Brain microvascular endothelial cell (primary cell): ENCODE data around the gene LRRTM4.

Source experiments
- DNase-seq: peaks from one replicate; pipeline ENCODE4 v3.0.0-alpha.2; 2020
- H3K27ac ChIP-seq: fragments of 250-450 bp; sonication (Bioruptor Pico); 2 replicates; pipeline ENCODE4 v1.5.1; 2020; ENCODE audit warnings: mild to moderate bottlenecking, moderate library complexity
- H3K27me3 ChIP-seq: fragments of 250-450 bp; sonication (Bioruptor Pico); replicated peaks from 2 replicates; pipeline ENCODE4 v1.5.1; 2020; ENCODE audit warnings: mild to moderate bottlenecking
- H3K36me3 ChIP-seq: fragments of 250-450 bp; sonication (Bioruptor Pico); replicated peaks from 2 replicates; pipeline ENCODE4 v1.5.1; 2020; ENCODE audit warnings: mild to moderate bottlenecking
- H3K4me3 ChIP-seq: 2 replicates; pipeline ENCODE4 v1.5.1; 2011; ENCODE audit warnings: low read depth, mild to moderate bottlenecking, control low read depth, low read length, moderate library complexity
- CTCF ChIP-seq: IDR thresholded peaks from 2 replicates; pipeline ENCODE4 v1.5.1; 2011; ENCODE audit warnings: low read depth, mild to moderate bottlenecking, moderate library complexity, low read length, control low read depth, inconsistent platforms; ENCODE audit errors: missing control alignments
- in situ Hi-C: cut with HindIII; loops from 2 replicates; pipeline ENCODE4 v1.10.0; 2017; ENCODE audit warnings: low sequenced_read_pairs, low pct_ligation_motif_present

Gene LRRTM4

GRCh38 chr2:77488141-77488540 lies 34.0 kb downstream of the LRRTM4 start:
- no peak for DNase-seq
- no peak overlapping the region for H3K4me3 ChIP-seq
- H3K27ac ChIP-seq: no peak overlapping the region
- no peaks in the 10 kb centered on the region for H3K27me3 ChIP-seq
- H3K36me3 ChIP-seq: no peaks in the 10 kb centered on the region
- no peak for TF ChIP-seq CTCF
- in situ Hi-C loops: no loop called here

GRCh38 chr2:77487074-77487803 lies 34.9 kb downstream of the LRRTM4 start:
- Histone ChIP-seq H3K27me3 (no peaks in the 10 kb centered on the region), H3K27ac (no peak overlapping the region), H3K4me3 (no peak overlapping the region), H3K36me3 (no peaks in the 10 kb centered on the region)
- in situ Hi-C loops: no loop called here
- DNase-seq: no peak
- TF ChIP-seq CTCF: no peak

GRCh38 chr2:77484026-77484425 lies 38.1 kb downstream of the LRRTM4 start:
- DNase-seq: no peak
- Histone ChIP-seq H3K4me3 (no peak overlapping the region), H3K27me3 (no peaks in the 10 kb centered on the region), H3K36me3 (no peaks in the 10 kb centered on the region), H3K27ac (no peak overlapping the region)
- in situ Hi-C loops: no loop called here
- TF ChIP-seq CTCF: no peak

GRCh38 chr2:77479895-77480294 lies 42.3 kb downstream of the LRRTM4 start:
- Histone ChIP-seq H3K27ac (no peak overlapping the region), H3K36me3 (no peaks in the 10 kb centered on the region), H3K27me3 (no peaks in the 10 kb centered on the region), H3K4me3 (no peak overlapping the region)
- no peak for DNase-seq
- in situ Hi-C loops: no loop called here
- TF ChIP-seq CTCF: no peak

GRCh38 chr2:77479395-77479794 lies 42.8 kb downstream of the LRRTM4 start:
- H3K4me3 ChIP-seq: no peak overlapping the region
- DNase-seq: no peak
- in situ Hi-C loops: no loop called here
- no peak for TF ChIP-seq CTCF
- no peaks in the 10 kb centered on the region for H3K36me3 ChIP-seq
- H3K27me3 ChIP-seq: no peaks in the 10 kb centered on the region
- no peak overlapping the region for H3K27ac ChIP-seq

- Histone ChIP-seq H3K27me3 (no peaks in the 10 kb centered on the region), H3K36me3 (no peaks in the 10 kb centered on the region), H3K27ac (no peak overlapping the region), H3K4me3 (no peak overlapping the region)
- in situ Hi-C loops: no loop called here
- no peak for TF ChIP-seq CTCF
- DNase-seq: no peak
Observed at GRCh38 chr2:77470096-77470495, 52.1 kb downstream of the LRRTM4 start.
